ENCODE measurements around the gene USP31.

DNA sequence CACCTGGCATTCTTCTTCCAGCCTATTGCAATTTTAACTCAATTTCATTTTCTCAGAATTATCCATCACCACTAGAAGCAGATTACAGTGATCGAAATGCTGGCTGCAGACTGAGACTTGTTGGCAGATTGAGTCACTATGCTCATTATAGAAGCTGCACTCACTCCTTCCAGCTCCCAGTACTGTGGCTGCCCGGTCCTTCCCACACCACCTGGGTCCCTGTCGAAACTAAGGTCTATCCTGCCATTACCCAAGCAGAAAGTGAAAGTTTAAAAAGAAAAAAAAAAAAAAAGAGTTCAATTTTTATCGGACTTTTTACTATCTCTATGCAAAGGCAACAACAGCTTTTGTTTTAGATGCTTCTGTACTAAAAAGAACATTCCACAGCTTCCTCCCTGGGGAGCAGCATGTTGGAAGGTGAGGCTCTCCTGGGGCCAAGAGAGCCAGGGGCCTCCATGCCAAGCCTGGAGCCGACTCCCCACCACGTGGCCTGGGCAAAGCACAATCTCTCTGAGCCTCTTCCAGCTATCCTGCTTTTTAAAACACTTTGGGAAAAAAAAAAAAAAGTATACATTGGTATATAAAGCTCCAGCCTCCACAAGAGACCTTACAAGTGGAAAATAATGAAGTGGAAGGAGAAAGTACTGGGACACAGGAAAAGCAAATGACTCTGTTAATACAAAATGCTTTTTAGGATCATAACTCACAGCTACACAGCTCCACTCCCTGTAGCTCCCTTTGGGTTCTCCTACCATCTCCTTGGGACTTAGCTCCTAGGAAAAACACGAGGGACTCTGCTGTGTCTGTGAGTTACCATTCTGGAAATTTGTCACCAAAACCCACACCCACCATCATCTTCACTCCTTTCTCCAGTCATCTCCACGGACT lies 77.8 kb downstream of the USP31 start:
- TF ChIP-seq, protein P1, sequence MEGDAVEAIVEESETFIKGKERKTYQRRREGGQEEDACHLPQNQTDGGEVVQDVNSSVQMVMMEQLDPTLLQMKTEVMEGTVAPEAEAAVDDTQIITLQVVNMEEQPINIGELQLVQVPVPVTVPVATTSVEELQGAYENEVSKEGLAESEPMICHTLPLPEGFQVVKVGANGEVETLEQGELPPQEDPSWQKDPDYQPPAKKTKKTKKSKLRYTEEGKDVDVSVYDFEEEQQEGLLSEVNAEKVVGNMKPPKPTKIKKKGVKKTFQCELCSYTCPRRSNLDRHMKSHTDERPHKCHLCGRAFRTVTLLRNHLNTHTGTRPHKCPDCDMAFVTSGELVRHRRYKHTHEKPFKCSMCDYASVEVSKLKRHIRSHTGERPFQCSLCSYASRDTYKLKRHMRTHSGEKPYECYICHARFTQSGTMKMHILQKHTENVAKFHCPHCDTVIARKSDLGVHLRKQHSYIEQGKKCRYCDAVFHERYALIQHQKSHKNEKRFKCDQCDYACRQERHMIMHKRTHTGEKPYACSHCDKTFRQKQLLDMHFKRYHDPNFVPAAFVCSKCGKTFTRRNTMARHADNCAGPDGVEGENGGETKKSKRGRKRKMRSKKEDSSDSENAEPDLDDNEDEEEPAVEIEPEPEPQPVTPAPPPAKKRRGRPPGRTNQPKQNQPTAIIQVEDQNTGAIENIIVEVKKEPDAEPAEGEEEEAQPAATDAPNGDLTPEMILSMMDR (IDR thresholded peaks at IDR 0.05), result no peak
- TF ChIP-seq POLR2A (IDR thresholded peaks at IDR 0.05), result no peak
